ENCODE measurements around the gene DNASE1L1.

- TF ChIP-seq CTCF (IDR thresholded peaks at IDR 0.05) (no peak), POLR2A (IDR thresholded peaks at IDR 0.05) (no peak)
These were observed 35.7 kb upstream of the DNASE1L1 start for GRCh38 chrX:154444755-154445246.

All from prostate gland (tissue), 2 donors.